NOMO-1 treated with DMSO at 0.1 percent for 48 hours (cell line): Measurements from ENCODE around the gene SEZ6L.

Experiments
- DNase-seq: peaks from one replicate; lab custom pipeline; 2025; ENCODE audit not compliant: unreplicated experiment; lab: John Stamatoyannopoulos, UW

SEZ6L gene

GRCh38 chr22:26174280-26174679 lies 5.0 kb downstream of the SEZ6L start:
- no peak for DNase-seq

- no peak for DNase-seq
These were observed 13.5 kb downstream of the SEZ6L start for GRCh38 chr22:26182723-26183122.

- no peak for DNase-seq
These were observed 15.9 kb downstream of the SEZ6L start for GRCh38 chr22:26185190-26185589.

- DNase-seq, result no peak
These were observed 19.1 kb downstream of the SEZ6L start for GRCh38 chr22:26188341-26188740.

- no peak for DNase-seq
These were observed 25.1 kb downstream of the SEZ6L start for GRCh38 chr22:26194313-26194712.

GRCh38 chr22:26194877-26195276 lies 25.6 kb downstream of the SEZ6L start:
- DNase-seq, result no peak

GRCh38 chr22:26196657-26197056 lies 27.4 kb downstream of the SEZ6L start:
- no peak for DNase-seq

GRCh38 chr22:26197425-26197824 lies 28.2 kb downstream of the SEZ6L start:
- DNase-seq, result no peak

GRCh38 chr22:26199665-26200064 lies 30.4 kb downstream of the SEZ6L start:
- no peak for DNase-seq

- no peak for DNase-seq
These were observed 33.1 kb downstream of the SEZ6L start for GRCh38 chr22:26202280-26202924.

GRCh38 chr22:26205494-26205893 lies 36.2 kb downstream of the SEZ6L start:
- DNase-seq, result no peak

GRCh38 chr22:26210334-26210733 lies 41.1 kb downstream of the SEZ6L start:
- no peak for DNase-seq

- no peak for DNase-seq
These were observed 44.6 kb downstream of the SEZ6L start for GRCh38 chr22:26213826-26214225.

- no peak for DNase-seq
These were observed 45.2 kb downstream of the SEZ6L start for GRCh38 chr22:26214466-26214865.

GRCh38 chr22:26215736-26216135 lies 46.5 kb downstream of the SEZ6L start:
- DNase-seq, result no peak

GRCh38 chr22:26225207-26225606 lies 55.9 kb downstream of the SEZ6L start:
- no peak for DNase-seq

GRCh38 chr22:26226538-26227297 lies 57.5 kb downstream of the SEZ6L start:
- no peak for DNase-seq

- DNase-seq, result no peak
These were observed 60.6 kb downstream of the SEZ6L start for GRCh38 chr22:26229910-26230309.

GRCh38 chr22:26234296-26234695 lies 65.0 kb downstream of the SEZ6L start:
- DNase-seq, result no peak

GRCh38 chr22:26235792-26236487 lies 66.7 kb downstream of the SEZ6L start:
- DNase-seq, result no peak

GRCh38 chr22:26236991-26237390 lies 67.7 kb downstream of the SEZ6L start:
- DNase-seq, result no peak

GRCh38 chr22:26238596-26238995 lies 69.3 kb downstream of the SEZ6L start:
- DNase-seq, result no peak
